Activated naive CD4-positive, alpha-beta T cell (primary cell): ENCODE results near the gene KCNE2.
"Not testable (repeated sequence)": the region's sequence is repeated elsewhere in the genome, so short reads cannot be mapped to it uniquely, and the experiment has no call there.

Source experiments
- DNase-seq, 4 experiments: peaks; one replicate each; lab custom pipeline; 2025; lab: John Stamatoyannopoulos, UW

The KCNE2 gene

DNA sequence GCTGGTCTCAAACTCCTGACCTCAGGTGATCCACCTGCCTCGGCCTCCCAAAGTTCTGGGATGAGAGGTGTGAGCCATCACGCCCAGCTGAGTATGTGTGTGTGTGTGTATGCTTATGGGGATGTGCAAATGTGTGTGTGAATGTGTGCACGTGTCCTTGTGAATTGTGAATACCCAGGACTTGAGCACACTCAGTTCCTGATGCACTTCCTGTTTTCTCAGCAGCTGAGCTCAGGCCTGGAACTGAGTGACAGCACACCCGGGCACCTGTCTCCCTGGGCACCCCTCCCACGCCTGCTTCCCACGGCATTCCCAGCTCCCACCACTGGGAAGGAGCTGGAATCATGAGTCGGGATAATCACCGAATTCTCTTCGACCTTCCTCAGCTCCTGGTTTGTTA is 43.5 kb downstream of the KCNE2 start:
- DNase-seq, result not testable (repeated sequence)

DNA sequence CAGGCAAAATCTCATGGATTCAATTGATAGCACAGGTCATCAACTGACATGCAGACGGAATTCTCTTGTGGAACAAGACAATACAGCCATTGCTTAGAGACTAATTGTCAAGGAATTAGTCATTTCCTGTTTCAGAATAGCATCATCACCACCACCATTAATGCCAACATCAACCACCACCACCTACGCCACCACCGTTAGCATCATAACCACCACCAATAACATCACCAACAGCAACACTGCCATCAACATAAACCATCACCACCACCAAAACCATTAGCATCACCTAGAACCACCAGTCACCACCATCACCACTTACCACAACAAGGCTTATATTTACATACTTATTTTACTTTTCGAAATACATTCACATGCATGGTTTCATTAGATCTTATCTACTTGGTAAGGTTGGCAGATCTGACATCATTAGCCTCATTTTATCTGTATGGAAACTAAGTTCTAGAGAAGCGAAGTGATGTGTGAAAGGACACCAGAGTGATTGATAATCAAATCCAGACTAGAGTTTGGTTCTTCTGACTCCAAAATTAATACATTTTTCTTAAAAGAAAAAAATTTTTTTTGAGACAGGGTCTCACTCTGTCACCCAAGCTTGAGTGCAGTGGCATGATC is 53.8 kb downstream of the KCNE2 start:
- not testable (repeated sequence) for DNase-seq
